ENCODE measurements around the gene GUCY2D.

GUCY2D gene

GRCh38 chr17:7997186-7997585 is 5.2 kb upstream of the GUCY2D start:
- peaks cover 0 to 30% (median 6%) of the 10 kb centered on the region in 3 experiments for H3K27me3 ChIP-seq (ENCODE audit: control insufficient read depth in 3 of 3, insufficient read depth in 3 of 3, low read depth in 1 of 3, low read length in 3 of 3)
- H3K4me3 ChIP-seq (ENCODE audit: low read length in 2 of 2): no peak overlapping the region
- H3K36me3 ChIP-seq (replicated peaks in 1 of 2; ENCODE audit: control insufficient read depth in 2 of 2, insufficient read depth in 2 of 2, low read length in 2 of 2): no peaks in the 10 kb centered on the region
- no peak overlapping the region for H3K9ac ChIP-seq (ENCODE audit: low read depth, low read length, poor library complexity)
- H3K4ac ChIP-seq (ENCODE audit: low read length): no peak overlapping the region
- no peak overlapping the region for H3K27ac ChIP-seq (replicated peaks; ENCODE audit: low read length)
- H3K18ac ChIP-seq (ENCODE audit: low read length): no peak overlapping the region
- no peak overlapping the region for H2AFZ ChIP-seq (ENCODE audit: low read length)
- no peak overlapping the region for H3K23ac ChIP-seq (ENCODE audit: low read depth, low read length, poor library complexity)
- H2BK15ac ChIP-seq (ENCODE audit: low read length): no peak overlapping the region
- H3K9me3 ChIP-seq (replicated peaks in 1 of 2; ENCODE audit: control insufficient read depth in 2 of 2, insufficient read depth in 1 of 2, low read depth in 1 of 2, low read length in 2 of 2): peaks cover 0 to 6% of the 10 kb centered on the region in 2 donors
- DNase-seq (ENCODE audit: low spot score): no peak
- H2BK120ac ChIP-seq (ENCODE audit: low read depth, low read length): no peak overlapping the region
- no peak overlapping the region for H4K91ac ChIP-seq (ENCODE audit: low read depth, low read length, poor library complexity)
- WGBS, 2 donors (ENCODE audit: extremely low coverage in 2 of 2, insufficient read length in 2 of 2, insufficient replicate concordance in 1 of 2): no CpG with 5 or more reads among the region's 5 CpGs
- no peak overlapping the region for H2AK5ac ChIP-seq (ENCODE audit: low read depth, low read length)
- no peak overlapping the region for H3K14ac ChIP-seq (ENCODE audit: low read length)
- no peak overlapping the region for H4K8ac ChIP-seq (ENCODE audit: low read depth, low read length)
- H3K79me1 ChIP-seq (ENCODE audit: low read depth, low read length): no peaks in the 10 kb centered on the region
- H2BK5ac ChIP-seq (ENCODE audit: low read length): no peak overlapping the region
- H3K4me1 ChIP-seq (ENCODE audit: control insufficient read depth in 2 of 2, insufficient read depth in 1 of 2, low read depth in 1 of 2, low read length in 2 of 2): peaks cover 0 to 1% of the 10 kb centered on the region in 2 donors
- no peak overlapping the region for H3K4me2 ChIP-seq (ENCODE audit: insufficient read depth, low read length, poor library complexity, severe bottlenecking)
- no peak overlapping the region for H2BK12ac ChIP-seq (ENCODE audit: low read length)

GRCh38 chr17:8002721-8003593 is 542 bp downstream of the GUCY2D start:
- no peak overlapping the region for H2BK120ac ChIP-seq (ENCODE audit: low read depth, low read length)
- peak overlapping the region; percentile 44 for H3K9ac ChIP-seq (ENCODE audit: low read depth, low read length, poor library complexity)
- H4K8ac ChIP-seq (ENCODE audit: low read depth, low read length): no peak overlapping the region
- peaks cover 0 to 6% of the 10 kb centered on the region in 2 donors for H3K9me3 ChIP-seq (replicated peaks in 1 of 2; ENCODE audit: control insufficient read depth in 2 of 2, insufficient read depth in 1 of 2, low read depth in 1 of 2, low read length in 2 of 2)
- no peaks in the 10 kb centered on the region for H3K79me1 ChIP-seq (ENCODE audit: low read depth, low read length)
- WGBS, 2 donors (ENCODE audit: extremely low coverage in 2 of 2, insufficient read length in 2 of 2, insufficient replicate concordance in 1 of 2): no CpG with 5 or more reads among the region's 92 CpGs
- H3K4me3 ChIP-seq (ENCODE audit: low read length in 2 of 2): peak overlapping the region in 1 of 2 donors; percentile 46
- peak overlapping the region; percentile 93 for H2BK15ac ChIP-seq (ENCODE audit: low read length)
- H4K91ac ChIP-seq (ENCODE audit: low read depth, low read length, poor library complexity): no peak overlapping the region
- peak overlapping the region; percentile 84 for H3K4ac ChIP-seq (ENCODE audit: low read length)
- H3K23ac ChIP-seq (ENCODE audit: low read depth, low read length, poor library complexity): peak overlapping the region; percentile 92
- peaks cover 5 to 73% (median 36%) of the 10 kb centered on the region in 3 experiments for H3K27me3 ChIP-seq (ENCODE audit: control insufficient read depth in 3 of 3, insufficient read depth in 3 of 3, low read depth in 1 of 3, low read length in 3 of 3)
- H3K18ac ChIP-seq (ENCODE audit: low read length): peak overlapping the region; percentile 92
- DNase-seq (ENCODE audit: low spot score): no peak
- peak overlapping the region; percentile 66 for H2BK5ac ChIP-seq (ENCODE audit: low read length)
- H2AK5ac ChIP-seq (ENCODE audit: low read depth, low read length): peak overlapping the region; percentile 83
- H2BK12ac ChIP-seq (ENCODE audit: low read length): peak overlapping the region; percentile 73
- H3K4me2 ChIP-seq (ENCODE audit: insufficient read depth, low read length, poor library complexity, severe bottlenecking): peak overlapping the region; percentile 66
- H3K27ac ChIP-seq (replicated peaks; ENCODE audit: low read length): no peak overlapping the region
- no peaks in the 10 kb centered on the region for H3K36me3 ChIP-seq (replicated peaks in 1 of 2; ENCODE audit: control insufficient read depth in 2 of 2, insufficient read depth in 2 of 2, low read length in 2 of 2)
- peak overlapping the region; percentile 75 for H2AFZ ChIP-seq (ENCODE audit: low read length)
- peak overlapping the region; percentile 75 for H3K14ac ChIP-seq (ENCODE audit: low read length)
- H3K4me1 ChIP-seq (ENCODE audit: control insufficient read depth in 2 of 2, insufficient read depth in 1 of 2, low read depth in 1 of 2, low read length in 2 of 2): peaks cover 0 to 4% of the 10 kb centered on the region in 2 donors

- H3K4ac ChIP-seq (ENCODE audit: low read length): peak overlapping the region; percentile 84
- H3K4me1 ChIP-seq (ENCODE audit: control insufficient read depth in 2 of 2, insufficient read depth in 1 of 2, low read depth in 1 of 2, low read length in 2 of 2): peaks cover 0 to 4% of the 10 kb centered on the region in 2 donors
- no peak overlapping the region for H2BK5ac ChIP-seq (ENCODE audit: low read length)
- peak overlapping the region; percentile 92 for H3K18ac ChIP-seq (ENCODE audit: low read length)
- no peak overlapping the region for H4K91ac ChIP-seq (ENCODE audit: low read depth, low read length, poor library complexity)
- H3K27ac ChIP-seq (replicated peaks; ENCODE audit: low read length): no peak overlapping the region
- DNase-seq (ENCODE audit: low spot score): no peak
- peak overlapping the region; percentile 24 for H3K4me2 ChIP-seq (ENCODE audit: insufficient read depth, low read length, poor library complexity, severe bottlenecking)
- no peak overlapping the region for H2AK5ac ChIP-seq (ENCODE audit: low read depth, low read length)
- H2BK120ac ChIP-seq (ENCODE audit: low read depth, low read length): no peak overlapping the region
- H2BK15ac ChIP-seq (ENCODE audit: low read length): peak overlapping the region; percentile 93
- peaks cover 5 to 77% (median 36%) of the 10 kb centered on the region in 3 experiments for H3K27me3 ChIP-seq (ENCODE audit: control insufficient read depth in 3 of 3, insufficient read depth in 3 of 3, low read depth in 1 of 3, low read length in 3 of 3)
- H2AFZ ChIP-seq (ENCODE audit: low read length): peak overlapping the region; percentile 75
- H3K9ac ChIP-seq (ENCODE audit: low read depth, low read length, poor library complexity): peak overlapping the region; percentile 53
- H3K36me3 ChIP-seq (replicated peaks in 1 of 2; ENCODE audit: control insufficient read depth in 2 of 2, insufficient read depth in 2 of 2, low read length in 2 of 2): no peaks in the 10 kb centered on the region
- peaks cover 0 to 6% of the 10 kb centered on the region in 2 donors for H3K9me3 ChIP-seq (replicated peaks in 1 of 2; ENCODE audit: control insufficient read depth in 2 of 2, insufficient read depth in 1 of 2, low read depth in 1 of 2, low read length in 2 of 2)
- no peak overlapping the region for H4K8ac ChIP-seq (ENCODE audit: low read depth, low read length)
- H3K23ac ChIP-seq (ENCODE audit: low read depth, low read length, poor library complexity): peak overlapping the region; percentile 92
- no peaks in the 10 kb centered on the region for H3K79me1 ChIP-seq (ENCODE audit: low read depth, low read length)
- peak overlapping the region; percentile 93 for H2BK12ac ChIP-seq (ENCODE audit: low read length)
- whole genome bisulfite sequencing, 2 donors (ENCODE audit: extremely low coverage in 2 of 2, insufficient read length in 2 of 2, insufficient replicate concordance in 1 of 2): no CpG with 5 or more reads among the region's 44 CpGs
- peak overlapping the region in 1 of 2 donors; percentile 46 for H3K4me3 ChIP-seq (ENCODE audit: low read length in 2 of 2)
- H3K14ac ChIP-seq (ENCODE audit: low read length): peak overlapping the region; percentile 75
These were observed 1.3 kb downstream of the GUCY2D start for GRCh38 chr17:8003594-8004181.

GRCh38 chr17:8004899-8005298 is 2.5 kb downstream of the GUCY2D start:
- H2BK120ac ChIP-seq (ENCODE audit: low read depth, low read length): no peak overlapping the region
- peaks cover 0 to 6% of the 10 kb centered on the region in 2 donors for H3K9me3 ChIP-seq (replicated peaks in 1 of 2; ENCODE audit: control insufficient read depth in 2 of 2, insufficient read depth in 1 of 2, low read depth in 1 of 2, low read length in 2 of 2)
- DNase-seq (ENCODE audit: low spot score): no peak
- H2AK5ac ChIP-seq (ENCODE audit: low read depth, low read length): no peak overlapping the region
- H2BK12ac ChIP-seq (ENCODE audit: low read length): no peak overlapping the region
- no peak overlapping the region for H3K4ac ChIP-seq (ENCODE audit: low read length)
- H3K14ac ChIP-seq (ENCODE audit: low read length): no peak overlapping the region
- H3K4me3 ChIP-seq (ENCODE audit: low read length in 2 of 2): no peak overlapping the region
- no peak overlapping the region for H3K4me2 ChIP-seq (ENCODE audit: insufficient read depth, low read length, poor library complexity, severe bottlenecking)
- H2AFZ ChIP-seq (ENCODE audit: low read length): no peak overlapping the region
- peaks cover 0 to 4% of the 10 kb centered on the region in 2 donors for H3K4me1 ChIP-seq (ENCODE audit: control insufficient read depth in 2 of 2, insufficient read depth in 1 of 2, low read depth in 1 of 2, low read length in 2 of 2)
- no peak overlapping the region for H4K91ac ChIP-seq (ENCODE audit: low read depth, low read length, poor library complexity)
- no peak overlapping the region for H3K9ac ChIP-seq (ENCODE audit: low read depth, low read length, poor library complexity)
- no CpG with 5 or more reads among the region's 6 CpGs for WGBS, 2 donors (ENCODE audit: extremely low coverage in 2 of 2, insufficient read length in 2 of 2, insufficient replicate concordance in 1 of 2)
- no peak overlapping the region for H3K27ac ChIP-seq (replicated peaks; ENCODE audit: low read length)
- H3K27me3 ChIP-seq (ENCODE audit: control insufficient read depth in 3 of 3, insufficient read depth in 3 of 3, low read depth in 1 of 3, low read length in 3 of 3): peaks cover 5 to 80% (median 36%) of the 10 kb centered on the region in 3 experiments
- H3K23ac ChIP-seq (ENCODE audit: low read depth, low read length, poor library complexity): no peak overlapping the region
- no peak overlapping the region for H3K18ac ChIP-seq (ENCODE audit: low read length)
- H3K36me3 ChIP-seq (replicated peaks in 1 of 2; ENCODE audit: control insufficient read depth in 2 of 2, insufficient read depth in 2 of 2, low read length in 2 of 2): no peaks in the 10 kb centered on the region
- no peak overlapping the region for H4K8ac ChIP-seq (ENCODE audit: low read depth, low read length)
- no peak overlapping the region for H2BK15ac ChIP-seq (ENCODE audit: low read length)
- H3K79me1 ChIP-seq (ENCODE audit: low read depth, low read length): no peaks in the 10 kb centered on the region
- no peak overlapping the region for H2BK5ac ChIP-seq (ENCODE audit: low read length)

Measured in neuronal stem cell (in vitro differentiated cells).